Heart right ventricle (tissue), 16 donors: ENCODE measurements around the gene BTBD2. TPM values are rescaled to one million over a fixed set of nuclear protein-coding genes. Genes with fewer than 3 reads are reported as not detected.

Experiments used
- ATAC-seq, 8 donors: fragments of 200-7000 bp; cut with Tn5 transposase; one replicate each; pipeline ENCODE4 v1.9.1; 2020; ENCODE audit warnings: mild to moderate bottlenecking in 8 of 8, moderate library complexity in 8 of 8, moderate number of reproducible peaks in 1 of 8
- DNase-seq, 2 donors: peaks; one replicate each; pipeline ENCODE4 v3.0.0-alpha.2; 2020
- H3K27ac ChIP-seq, 10 donors: fragments of 200-600 bp; sonication (generic) in 2 of 10; one replicate each; pipeline versions ENCODE4 v1.5.0 to v1.8.0; 2020 to 2022; ENCODE audit warnings: mild to moderate bottlenecking in 3 of 10
- H3K27me3 ChIP-seq, 7 donors: fragments of 200-600 bp; one replicate each; pipeline ENCODE4 v1.8.0; 2021 to 2022; ENCODE audit warnings: mild to moderate bottlenecking in 2 of 7
- H3K36me3 ChIP-seq, 9 donors: fragments of 200-600 bp; sonication (generic) in 1 of 9; one replicate each; pipeline versions ENCODE4 v1.5.0 to v1.8.0; 2020 to 2022; ENCODE audit warnings: mild to moderate bottlenecking in 2 of 9
- H3K4me1 ChIP-seq, 9 donors: fragments of 200-600 bp; sonication (generic) in 1 of 9; one replicate each; pipeline versions ENCODE4 v1.5.0 to v1.8.0; 2020 to 2022; ENCODE audit warnings: mild to moderate bottlenecking in 4 of 9
- H3K4me3 ChIP-seq, 10 donors: fragments of 200-600 bp; sonication (generic) in 2 of 10; one replicate each; pipeline versions ENCODE4 v1.5.0 to v1.8.0; 2020 to 2022; ENCODE audit warnings: mild to moderate bottlenecking in 7 of 10, moderate library complexity in 2 of 10
- H3K9me3 ChIP-seq, 11 donors: fragments of 200-600 bp in 10 of 11; sonication (generic) in 2 of 11; one replicate each; pipeline versions ENCODE4 v1.5.0 to v1.8.0; 2013 to 2022; ENCODE audit warnings: mild to moderate bottlenecking in 2 of 11, control low read depth in 1 of 11, moderate library complexity in 1 of 11
- WGBS, 2 donors: extraction: QIAGEN DNeasy Blood & Tissue Kit; methylation state at CpG; one replicate each; pipeline ENCODE4 v1.1.7; 2013; ENCODE audit warnings: inconsistent platforms in 1 of 2; 5-methylcytosine and 5-hydroxymethylcytosine counted together
- intact Hi-C, 10 donors: fragments of 100-400 bp; cut with DNase I; formaldehyde crosslinking; loops; one replicate each; pipeline versions ENCODE4 v1.11.1 to v1.14.2; 2022
- polyA plus RNA-seq, 2 donors: library from polyadenylated mRNA; stranded (reverse); fragments of 200-250 nt; gene quantifications; one replicate each; pipeline ENCODE4 v1.2.3, GENCODE V29; 2013
- total RNA-seq, 10 donors: library from RNA; stranded (reverse); fragmentation: NEBNext Ultra II Directional in 3 of 10; extraction: Animal tissue kit (Norgen Biotek cat#: 25700) in 3 of 10; gene quantifications; one replicate each; pipeline versions ENCODE4 v1.2.1 to v1.2.4, GENCODE V29; 2021 to 2023
- TF ChIP-seq, protein P1 (sequence below), 9 donors: fragments of 200-600 bp; sonication (generic) in 2 of 9; IDR thresholded peaks; one replicate each; pipeline versions ENCODE4 v1.5.0 to v1.8.0; 2021 to 2022; ENCODE audit warnings: antibody characterized with exemption in 9 of 9, mild to moderate bottlenecking in 5 of 9, moderate library complexity in 1 of 9
- donor health status: Arrhythmogenic right ventricular cardiomyopathy.
- donor health status: ischemic (EF 13 %, LVEDD 7.1; RV severe dilation, severe dysfunction).
- donor health status: healthy with polysubstance abuse.
- donor health status: DM: no; HTN: yes; CAD: no.
- donor health status: DM: no; HTN: no; CAD: no.
- donor health status: ischemic (EF 25% LVEDD 6.9; RV normal size, moderate dysfunction).
- donor health status: ischemic (EF 25% LVEDD 5.7; RV mildly dilated, moderate dysfunction).
- donor health status: healthy.
- donor health status: DM: yes; HTN: yes; CAD: no.
- donor health status: Ischemic cardiomyopathy.
- donor health status: ischemic (EF 35%, LVEDD 5.7; RV mildly dilated, moderate dysfunction).
- donor health status: nonischemic (EF 11% LVEDD 7.7; RV severe dilation, severe dysfunction).
- donor health status: DM: yes; HTN: yes; CAD: no.
- donor health status: PGD.
- donor health status: ischemic (EF 29% LVEDD 5.4; RV normal size, mild dysfunction).
- donor health status: nonischemic (EF 23%, LVEDD 6.1; RV moderate dilation, normal function).

The BTBD2 gene
- total and polyA plus RNA-seq, 12 donors: 42.8 to 70.4 (median 55.8) TPM

DNA sequence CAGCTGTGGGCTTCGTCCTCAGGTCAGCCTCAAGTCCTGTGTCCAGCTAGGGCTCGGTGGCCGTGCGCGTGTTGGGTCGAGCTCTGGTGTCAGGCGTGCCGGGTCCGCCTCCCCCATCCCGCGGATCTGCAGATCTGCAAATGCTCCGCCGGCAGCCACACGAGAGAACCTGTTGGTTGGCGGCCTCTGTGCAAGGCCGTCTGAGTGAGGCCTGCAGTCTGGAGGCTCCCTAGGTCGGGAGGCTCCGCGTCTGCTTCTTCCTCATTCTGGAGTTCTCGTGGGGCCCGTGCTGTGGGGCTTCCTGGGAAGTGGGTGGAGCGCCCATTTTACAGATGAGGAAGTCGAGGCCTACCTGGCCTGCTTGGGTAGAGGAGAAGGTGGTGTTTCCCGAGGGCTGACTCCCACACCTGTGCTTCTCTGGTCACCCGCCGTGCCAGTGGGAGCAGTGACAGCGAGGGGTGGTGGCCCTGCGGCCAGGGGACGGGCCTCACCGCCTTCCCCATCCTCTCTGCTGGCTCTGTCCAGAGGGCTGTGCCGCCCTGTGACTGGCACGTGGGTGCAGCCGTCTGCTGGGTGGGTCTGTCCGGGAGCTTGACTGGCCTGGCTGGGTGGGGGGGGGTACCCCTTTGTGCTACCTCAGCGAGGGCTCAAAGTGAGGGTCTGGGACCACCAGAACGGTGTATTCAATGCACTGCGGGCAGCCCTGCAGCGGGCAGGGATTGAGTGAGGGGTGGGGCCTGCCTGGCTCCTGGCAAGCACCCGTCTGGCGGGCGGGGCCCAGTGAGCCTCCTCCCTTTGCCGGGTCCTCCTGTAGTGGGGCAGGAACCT, 71.2 kb downstream of the BTBD2 start:
- peak overlapping the region in 1 of 10 donors; percentile 58 for H3K4me3 ChIP-seq
- 87 to 88% methylated on average over 41 to 42 of the region's 42 CpGs for WGBS, 2 donors

DNA sequence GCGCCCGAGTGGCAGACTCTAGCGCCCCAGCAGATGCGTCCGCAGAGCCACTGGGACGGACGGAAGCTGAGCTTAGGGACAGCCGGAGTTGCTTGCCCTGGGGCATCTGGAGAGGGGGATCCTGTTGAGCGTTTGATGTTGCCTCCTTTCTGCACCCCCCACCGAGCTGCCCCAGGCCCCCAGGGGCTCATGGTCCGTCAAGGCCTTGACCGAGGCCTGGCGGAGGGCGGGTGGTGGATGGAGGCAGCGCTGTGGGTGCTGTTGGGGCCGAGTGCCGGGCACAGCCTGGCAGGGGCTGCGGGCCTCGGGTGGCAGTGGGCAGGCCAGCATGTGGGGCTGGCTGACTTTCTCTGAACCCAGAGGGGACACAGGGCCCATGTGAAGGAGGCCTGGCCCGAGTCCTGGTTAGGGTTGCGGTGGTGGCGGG, 71.8 kb downstream of the BTBD2 start:
- Histone ChIP-seq H3K4me1 (peaks cover 9 to 53% (median 36%) of the 10 kb centered on the region in 9 donors), H3K36me3 (no peaks in the 10 kb centered on the region), H3K27me3 (no peaks in the 10 kb centered on the region), H3K4me3 (peak overlapping the region in 2 of 10 donors; percentile 58 to 80), H3K9me3 (no peaks in the 10 kb centered on the region), H3K27ac (peak overlapping the region in 2 of 10 donors; percentile 81 to 85)
- DNase-seq (no peak), ATAC-seq (no peak)
- TF ChIP-seq, protein P1, sequence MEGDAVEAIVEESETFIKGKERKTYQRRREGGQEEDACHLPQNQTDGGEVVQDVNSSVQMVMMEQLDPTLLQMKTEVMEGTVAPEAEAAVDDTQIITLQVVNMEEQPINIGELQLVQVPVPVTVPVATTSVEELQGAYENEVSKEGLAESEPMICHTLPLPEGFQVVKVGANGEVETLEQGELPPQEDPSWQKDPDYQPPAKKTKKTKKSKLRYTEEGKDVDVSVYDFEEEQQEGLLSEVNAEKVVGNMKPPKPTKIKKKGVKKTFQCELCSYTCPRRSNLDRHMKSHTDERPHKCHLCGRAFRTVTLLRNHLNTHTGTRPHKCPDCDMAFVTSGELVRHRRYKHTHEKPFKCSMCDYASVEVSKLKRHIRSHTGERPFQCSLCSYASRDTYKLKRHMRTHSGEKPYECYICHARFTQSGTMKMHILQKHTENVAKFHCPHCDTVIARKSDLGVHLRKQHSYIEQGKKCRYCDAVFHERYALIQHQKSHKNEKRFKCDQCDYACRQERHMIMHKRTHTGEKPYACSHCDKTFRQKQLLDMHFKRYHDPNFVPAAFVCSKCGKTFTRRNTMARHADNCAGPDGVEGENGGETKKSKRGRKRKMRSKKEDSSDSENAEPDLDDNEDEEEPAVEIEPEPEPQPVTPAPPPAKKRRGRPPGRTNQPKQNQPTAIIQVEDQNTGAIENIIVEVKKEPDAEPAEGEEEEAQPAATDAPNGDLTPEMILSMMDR (IDR thresholded peaks at IDR 0.05): no peak
- WGBS, 2 donors: 91 to 92% methylated on average over 22 of the region's 22 CpGs
- intact Hi-C loops: no loop called here

More for the DNA sequence above, 71.2 kb downstream of the BTBD2 start:
- H3K4me1 ChIP-seq: peaks cover 9 to 54% (median 33%) of the 10 kb centered on the region in 9 donors
- H3K27me3 ChIP-seq: no peaks in the 10 kb centered on the region
- TF ChIP-seq, protein P1 (IDR thresholded peaks at IDR 0.05): no peak
- intact Hi-C loops: no loop called here
- peaks cover 0 to 5% (median 0%) of the 10 kb centered on the region in 9 donors for H3K36me3 ChIP-seq
- DNase-seq (no peak), ATAC-seq (no peak)
- no peaks in the 10 kb centered on the region for H3K9me3 ChIP-seq
- H3K27ac ChIP-seq: peak overlapping the region in 1 of 10 donors; percentile 85

DNA sequence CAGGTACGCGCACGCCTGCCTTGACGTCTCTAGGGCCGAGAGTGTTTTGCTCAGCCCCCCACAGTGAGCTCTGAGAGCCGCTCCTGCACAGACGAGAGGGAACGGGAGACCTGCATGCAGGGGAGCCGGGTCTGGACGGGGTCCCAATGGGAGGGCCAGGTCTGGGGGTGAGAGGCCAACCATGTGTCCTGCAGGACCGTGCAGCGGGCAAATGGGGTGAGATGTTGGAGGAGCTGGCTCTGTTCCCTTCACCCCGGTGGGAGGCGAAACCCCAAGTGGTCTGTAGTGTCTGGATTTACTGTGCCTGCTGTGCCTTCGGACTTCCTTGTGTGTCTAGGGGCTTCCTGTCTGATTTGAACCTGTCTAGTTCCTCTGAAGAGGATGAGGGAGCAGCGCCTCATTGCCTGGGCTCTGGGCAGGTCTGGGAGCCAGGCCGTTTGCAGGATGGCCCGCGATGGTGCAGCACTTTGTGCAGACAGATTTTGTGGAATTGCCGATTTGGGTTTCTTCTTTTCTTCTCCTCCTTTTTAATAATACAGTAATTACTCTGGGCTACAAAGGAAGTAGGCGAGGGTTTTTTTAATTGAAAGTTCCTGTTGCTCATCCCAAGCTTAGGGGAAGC, 72.5 kb downstream of the BTBD2 start:
- ATAC-seq: no peak
- H3K36me3 ChIP-seq: no peaks in the 10 kb centered on the region
- no peaks in the 10 kb centered on the region for H3K9me3 ChIP-seq
- no peaks in the 10 kb centered on the region for H3K27me3 ChIP-seq
- peaks cover 9 to 52% (median 36%) of the 10 kb centered on the region in 9 donors for H3K4me1 ChIP-seq
- TF ChIP-seq, protein P1 (IDR thresholded peaks at IDR 0.05): no peak
- DNase-seq: no peak
- WGBS, 2 donors: 38 to 47% methylated on average over 21 of the region's 21 CpGs
- peak overlapping the region in 9 of 10 donors; percentile 55 to 91 (median 65) for H3K4me3 ChIP-seq
- intact Hi-C loops: no loop called here
- peak overlapping the region; percentile 71 to 100 (median 96) for H3K27ac ChIP-seq

DNA sequence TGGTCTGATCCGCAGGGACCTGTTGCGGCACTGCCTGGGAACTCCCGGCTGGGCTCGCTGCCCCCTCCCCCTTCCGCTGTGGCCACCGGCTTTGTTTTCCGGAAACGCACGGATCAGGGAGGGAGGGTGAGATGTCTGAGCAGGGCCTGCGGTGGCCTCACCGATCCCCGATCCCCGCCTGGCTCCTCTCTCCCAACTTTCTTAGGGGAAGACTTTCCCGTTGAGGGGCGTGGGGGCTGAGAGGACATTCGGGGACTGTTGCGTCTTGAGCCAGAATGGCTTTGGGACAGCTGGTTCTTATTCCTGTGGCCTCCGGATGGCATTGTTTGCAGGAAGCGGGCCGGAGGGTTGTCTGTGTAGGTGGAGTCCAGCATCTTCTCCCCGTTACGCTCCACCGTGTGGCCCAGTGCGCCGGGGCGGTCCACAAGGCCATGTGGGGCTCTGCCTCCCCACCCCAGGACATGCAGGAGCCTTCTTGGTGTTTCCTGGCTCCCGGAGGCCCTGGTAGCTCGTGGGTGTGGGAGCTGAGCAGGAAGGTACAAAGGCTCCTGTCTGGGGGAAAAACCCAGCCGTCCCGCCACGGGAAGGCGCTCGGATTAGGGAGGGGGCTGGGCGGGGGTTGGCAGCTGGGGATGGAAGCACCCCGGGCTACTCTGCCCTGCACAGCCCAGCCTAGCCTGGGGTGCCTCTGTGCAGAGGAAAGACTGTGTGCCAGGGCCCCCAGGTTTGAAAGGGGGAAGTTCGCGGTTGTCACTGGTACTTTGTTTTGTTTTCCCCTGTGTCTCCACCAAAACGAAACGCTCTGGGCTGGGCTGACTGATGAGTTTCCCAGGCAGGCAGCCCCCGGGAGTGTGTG, 73.2 kb downstream of the BTBD2 start:
- Histone ChIP-seq H3K4me1 (peaks cover 9 to 49% (median 36%) of the 10 kb centered on the region in 9 donors), H3K4me3 (peak overlapping the region; percentile 47 to 91 (median 62)), H3K27ac (peak overlapping the region; percentile 71 to 100 (median 96)), H3K36me3 (no peaks in the 10 kb centered on the region), H3K27me3 (no peaks in the 10 kb centered on the region), H3K9me3 (no peaks in the 10 kb centered on the region)
- intact Hi-C loops: no loop called here
- TF ChIP-seq, protein P1 (IDR thresholded peaks at IDR 0.05): peak in 2 of 9 donors; percentile 8 to 19
- ATAC-seq (peak; percentile 20 to 59 (median 38)), DNase-seq (peak; percentile 65 to 74)
- 4 to 6% methylated on average over 40 of the region's 40 CpGs for WGBS, 2 donors
